Non-pigmented ciliary epithelial cell (primary cell): Measurements from ENCODE around the gene NUP35.

ENCODE experiments used
- DNase-seq: peaks from one replicate; pipeline ENCODE4 v3.0.0-alpha.2; 2010; ENCODE audit warnings: low read depth

NUP35 gene

GRCh38 chr2:183124222-183124956 is at the start of gene NUP35:
TSS of gene NUP35 (plus strand) at chr2:183124443. CDS start at chr2:183124458, 15 bp downstream.
- peak; percentile 48 for DNase-seq

- DNase-seq: no peak
These were observed 46.1 kb upstream of the NUP35 start for GRCh38 chr2:183078163-183078463.

GRCh38 chr2:183078464-183079138 is 45.6 kb upstream of the NUP35 start, which contains the start of gene DUSP19:
TSS of gene DUSP19 (plus strand) at chr2:183078747. CDS start at chr2:183078934, 187 bp downstream.
- DNase-seq: peak; percentile 78

- no peak for DNase-seq
These were observed 45.0 kb upstream of the NUP35 start for GRCh38 chr2:183079139-183079775.

- DNase-seq: no peak
These were observed 42.3 kb upstream of the NUP35 start for GRCh38 chr2:183081911-183082310.

- DNase-seq: no peak
These were observed 36.2 kb upstream of the NUP35 start for GRCh38 chr2:183088061-183088460.

GRCh38 chr2:183089192-183089851 is 34.9 kb upstream of the NUP35 start:
- no peak for DNase-seq

GRCh38 chr2:183091318-183091953 is 32.8 kb upstream of the NUP35 start:
- no peak for DNase-seq

- DNase-seq: no peak
These were observed 32.3 kb upstream of the NUP35 start for GRCh38 chr2:183091954-183092345.

- DNase-seq: no peak
These were observed 30.2 kb upstream of the NUP35 start for GRCh38 chr2:183093857-183094657.

- no peak for DNase-seq
These were observed 18.7 kb upstream of the NUP35 start for GRCh38 chr2:183105402-183106134.

GRCh38 chr2:183112577-183112976 is 11.7 kb upstream of the NUP35 start:
- no peak for DNase-seq

GRCh38 chr2:183113630-183114029 is 10.6 kb upstream of the NUP35 start:
- DNase-seq: no peak

- no peak for DNase-seq
These were observed 7.0 kb upstream of the NUP35 start for GRCh38 chr2:183117226-183117625.

- DNase-seq: no peak
These were observed 905 bp upstream of the NUP35 start for GRCh38 chr2:183123117-183123958.

- no peak for DNase-seq
These were observed 353 bp upstream of the NUP35 start for GRCh38 chr2:183123959-183124221.

- no peak for DNase-seq
These were observed 663 bp downstream of the NUP35 start for GRCh38 chr2:183124957-183125255.

- DNase-seq: no peak
These were observed 1.6 kb downstream of the NUP35 start for GRCh38 chr2:183125659-183126341.

GRCh38 chr2:183126635-183127034 is 2.4 kb downstream of the NUP35 start:
- no peak for DNase-seq

GRCh38 chr2:183134016-183134415 is 9.8 kb downstream of the NUP35 start:
- DNase-seq: no peak
